Measurements from ENCODE around the gene MED9.

MED9 gene

DNA sequence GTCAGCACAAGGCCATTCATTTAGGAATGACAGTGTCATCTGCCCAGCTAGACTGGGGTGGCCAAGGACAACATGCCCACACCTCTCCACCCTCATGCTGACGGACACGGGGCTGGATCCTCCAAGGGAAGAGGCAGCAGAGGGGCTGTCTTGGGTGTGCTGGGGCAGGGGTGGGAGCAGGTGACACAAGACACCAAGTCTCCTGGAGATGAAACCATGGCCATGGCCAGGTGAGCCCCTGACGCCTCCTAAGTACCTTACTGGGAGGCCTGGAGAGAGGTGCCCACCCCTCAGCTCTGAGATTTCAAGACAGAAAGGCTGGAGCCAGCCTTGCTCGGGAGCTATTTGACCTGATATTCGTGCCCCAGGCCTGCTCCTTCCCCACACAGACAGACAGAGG is 28.4 kb downstream of the MED9 start:
- no peak for DNase-seq (ENCODE audit: low read depth)

GRCh38 chr17:17505610-17506171 is 28.9 kb downstream of the MED9 start:
- no peak for DNase-seq (ENCODE audit: low read depth)

- no peak for DNase-seq (ENCODE audit: low read depth)
These were observed 29.5 kb downstream of the MED9 start for GRCh38 chr17:17506181-17506741.

GRCh38 chr17:17506893-17507464 is 30.2 kb downstream of the MED9 start:
- DNase-seq (ENCODE audit: low read depth) = no peak

- DNase-seq (ENCODE audit: low read depth) = no peak
These were observed 30.7 kb downstream of the MED9 start for GRCh38 chr17:17507465-17508011.

DNA sequence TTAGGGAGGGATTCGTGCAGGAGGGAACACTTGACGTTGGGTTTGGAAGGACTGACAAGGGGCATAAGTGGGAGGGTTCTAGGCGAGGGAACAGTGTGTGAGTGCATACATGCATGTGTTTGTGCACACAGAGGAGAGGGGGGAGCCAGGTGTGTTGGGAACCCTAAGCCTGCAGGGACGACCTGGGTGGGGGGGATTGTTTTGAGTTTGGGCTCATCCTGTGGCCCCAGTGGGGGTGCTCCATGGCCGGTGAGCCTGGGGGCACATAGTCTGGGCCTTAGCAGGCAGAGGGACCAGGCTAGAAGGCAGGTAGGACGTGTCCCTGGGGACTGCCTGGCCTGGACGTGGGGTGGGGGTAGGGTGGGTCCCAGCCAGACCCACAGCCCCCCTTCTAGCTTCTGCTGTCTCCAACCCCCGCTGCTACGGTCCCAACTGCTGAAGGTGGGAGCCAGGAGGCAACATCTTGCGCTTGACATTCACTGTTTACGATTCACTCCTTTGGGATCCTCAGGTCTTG is 31.3 kb downstream of the MED9 start:
- no peak for DNase-seq (ENCODE audit: low read depth)

DNA sequence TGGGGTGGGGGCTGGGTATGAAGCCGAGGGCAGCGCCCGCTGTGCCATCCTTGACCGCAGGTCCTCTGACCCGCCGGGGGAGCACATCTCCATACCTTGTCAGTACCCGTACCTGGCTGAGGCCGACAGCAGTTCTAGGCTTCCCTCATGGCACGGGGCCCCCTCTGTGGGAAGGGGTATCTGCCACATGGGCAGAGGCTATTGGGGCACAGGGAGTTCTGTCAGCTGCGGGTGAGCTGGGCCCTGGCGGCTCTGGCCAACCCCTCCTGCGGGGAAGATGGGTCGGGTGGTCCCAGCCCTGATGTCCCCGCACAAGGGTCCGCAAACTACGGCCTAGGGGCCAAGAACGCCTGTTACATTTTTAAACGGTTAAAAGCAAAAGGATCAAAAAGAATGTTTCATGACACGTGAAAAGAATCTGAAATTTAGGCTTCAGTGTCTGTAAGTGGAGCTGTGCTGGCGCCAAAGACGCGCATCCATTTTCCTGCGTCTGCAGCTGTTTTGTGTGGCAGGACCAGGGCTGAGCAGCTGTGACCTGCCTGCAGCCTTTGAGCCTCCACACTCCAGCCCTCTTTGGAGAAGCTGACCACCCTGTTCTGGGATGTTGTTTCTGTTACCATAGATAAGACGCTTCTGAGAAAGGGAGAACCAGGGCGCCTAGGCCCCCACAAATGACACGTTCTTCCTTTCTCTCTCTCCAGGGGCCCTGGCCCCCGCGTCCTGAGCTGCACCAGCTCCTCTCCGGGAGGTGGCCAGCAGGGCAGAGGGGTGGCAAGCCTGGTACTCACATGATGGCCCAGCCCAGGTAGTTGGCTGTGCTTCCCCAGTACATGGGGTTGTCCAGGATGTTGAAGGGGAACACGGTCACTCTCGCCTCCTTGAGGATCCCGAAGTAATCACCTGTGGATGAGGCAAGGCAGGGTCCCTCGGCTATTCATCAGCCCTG is 32.1 kb downstream of the MED9 start:
- no peak for DNase-seq (ENCODE audit: low read depth)

DNA sequence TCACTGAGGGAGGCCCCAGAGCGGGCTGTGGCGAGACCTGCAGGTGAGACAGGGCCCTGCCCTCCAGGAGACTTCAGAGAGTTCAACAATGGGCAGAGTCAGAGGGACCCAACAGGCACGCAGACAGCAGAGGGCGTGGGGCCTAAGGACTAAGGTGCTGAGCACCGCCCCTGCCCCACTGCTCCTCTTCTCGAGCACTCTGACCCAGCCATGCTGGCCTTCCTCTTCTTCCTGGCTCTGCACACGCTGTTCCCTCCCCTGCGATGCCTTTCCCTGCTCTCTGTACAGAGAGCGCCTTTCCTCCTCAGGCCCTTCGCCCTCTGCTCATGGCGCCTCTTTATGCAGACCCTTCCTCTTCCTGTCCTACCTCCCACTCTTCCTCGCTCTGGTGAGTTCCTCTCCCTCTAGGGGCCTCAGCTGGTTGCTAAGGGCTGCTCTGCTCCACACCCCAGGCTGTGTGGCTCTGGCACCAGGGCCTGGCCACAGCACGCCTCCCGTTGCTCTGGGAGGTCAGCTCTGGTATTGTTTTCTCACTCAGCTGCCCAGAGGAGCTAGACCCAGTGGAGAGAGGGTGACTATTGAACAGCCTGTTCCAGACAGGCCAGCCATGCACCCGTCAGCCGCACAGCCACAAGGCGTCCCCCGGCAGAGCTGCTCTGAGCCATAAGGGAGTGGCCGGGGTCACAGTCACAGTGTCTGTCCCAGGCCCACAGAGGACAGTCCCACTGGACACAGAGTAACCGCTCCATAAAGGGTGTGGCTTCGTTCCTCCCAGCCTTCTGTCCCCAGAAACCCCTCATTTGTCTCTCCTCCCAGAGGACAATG is 33.0 kb downstream of the MED9 start:
- DNase-seq (ENCODE audit: low read depth) = no peak

DNA sequence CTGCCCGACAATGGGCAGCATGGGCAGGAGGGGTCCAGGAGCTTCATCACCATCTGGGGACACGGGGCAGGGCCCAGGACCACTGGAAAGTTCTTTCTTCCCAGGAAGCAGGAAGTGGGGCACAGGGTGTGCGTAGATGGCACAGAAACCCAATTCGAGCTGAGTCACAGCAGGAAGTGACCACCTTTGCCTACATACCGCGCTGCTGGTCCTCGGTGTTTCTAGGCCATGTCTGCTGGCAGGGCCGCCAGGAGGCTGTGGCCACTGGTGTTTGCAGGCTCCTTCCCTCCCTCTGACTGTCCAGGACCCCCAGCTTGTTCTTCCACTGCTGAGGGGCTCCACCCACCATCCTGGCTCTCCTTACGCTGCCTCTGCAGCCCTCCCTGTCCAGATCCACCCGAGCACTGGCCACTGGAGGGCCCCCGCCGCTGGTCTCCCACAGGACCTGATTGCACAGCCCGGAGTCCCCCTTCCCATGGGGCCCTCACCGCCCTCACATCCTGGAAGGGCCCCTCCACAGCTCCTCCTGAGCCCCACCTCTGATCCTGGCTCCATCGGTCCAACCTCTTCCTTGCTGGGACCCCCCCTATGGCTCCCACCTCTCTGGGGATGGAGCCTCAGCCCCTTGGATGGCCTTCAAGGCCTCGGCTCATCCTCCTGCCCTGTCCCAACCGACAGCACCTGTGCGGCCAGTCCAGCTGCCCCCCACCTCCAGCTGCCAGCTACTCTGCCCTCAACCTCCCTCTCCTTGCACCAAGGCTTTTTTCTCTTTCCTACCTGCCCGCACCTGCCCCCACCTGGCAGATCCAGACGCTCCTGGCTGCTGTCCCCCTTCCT is 33.9 kb downstream of the MED9 start:
- DNase-seq (ENCODE audit: low read depth) = no peak

- DNase-seq (ENCODE audit: low read depth) = no peak
These were observed 34.5 kb downstream of the MED9 start for GRCh38 chr17:17511293-17511741.

- DNase-seq (ENCODE audit: low read depth) = peak; percentile 60
These were observed 35.4 kb downstream of the MED9 start for GRCh38 chr17:17511881-17512858.

DNA sequence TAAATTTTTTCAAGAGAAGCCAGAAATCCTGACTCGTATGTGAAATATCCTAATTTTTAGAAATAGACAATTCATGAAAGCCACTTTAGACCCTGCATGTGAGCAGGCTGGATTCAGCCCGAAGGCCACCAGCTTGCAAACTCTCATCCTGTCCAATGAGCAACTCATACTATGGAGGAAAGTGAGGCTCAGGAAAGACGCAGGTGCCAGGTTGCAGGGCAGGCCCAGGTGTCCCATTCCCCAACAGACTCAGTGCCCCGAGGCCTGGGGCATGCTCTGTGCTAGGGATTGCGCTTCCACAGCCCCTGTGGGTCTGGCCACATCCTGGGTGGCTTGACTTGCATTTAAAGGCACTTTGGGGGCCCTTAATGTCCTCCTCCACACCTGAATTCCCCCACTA is 36.1 kb downstream of the MED9 start:
- DNase-seq (ENCODE audit: low read depth) = no peak

DNA sequence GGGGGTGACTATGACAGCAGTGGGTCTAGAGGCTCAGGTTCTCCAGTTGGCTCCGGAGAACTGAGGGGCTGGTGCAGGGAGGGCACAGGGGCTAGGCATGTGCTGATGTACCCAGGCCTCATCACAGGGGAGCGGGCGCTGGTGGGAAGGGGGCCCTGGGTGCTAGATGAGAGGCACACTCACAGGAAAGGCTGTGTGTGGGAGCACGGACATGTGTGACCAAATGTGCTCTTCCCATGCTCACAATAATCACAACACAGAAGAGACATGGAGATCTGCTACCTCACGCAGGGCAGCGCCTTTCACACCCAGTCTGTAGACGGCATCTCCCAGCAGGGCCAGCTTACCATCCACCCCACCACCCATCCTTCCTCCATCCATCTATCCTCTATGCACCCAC is 36.8 kb downstream of the MED9 start:
- no peak for DNase-seq (ENCODE audit: low read depth)

DNA sequence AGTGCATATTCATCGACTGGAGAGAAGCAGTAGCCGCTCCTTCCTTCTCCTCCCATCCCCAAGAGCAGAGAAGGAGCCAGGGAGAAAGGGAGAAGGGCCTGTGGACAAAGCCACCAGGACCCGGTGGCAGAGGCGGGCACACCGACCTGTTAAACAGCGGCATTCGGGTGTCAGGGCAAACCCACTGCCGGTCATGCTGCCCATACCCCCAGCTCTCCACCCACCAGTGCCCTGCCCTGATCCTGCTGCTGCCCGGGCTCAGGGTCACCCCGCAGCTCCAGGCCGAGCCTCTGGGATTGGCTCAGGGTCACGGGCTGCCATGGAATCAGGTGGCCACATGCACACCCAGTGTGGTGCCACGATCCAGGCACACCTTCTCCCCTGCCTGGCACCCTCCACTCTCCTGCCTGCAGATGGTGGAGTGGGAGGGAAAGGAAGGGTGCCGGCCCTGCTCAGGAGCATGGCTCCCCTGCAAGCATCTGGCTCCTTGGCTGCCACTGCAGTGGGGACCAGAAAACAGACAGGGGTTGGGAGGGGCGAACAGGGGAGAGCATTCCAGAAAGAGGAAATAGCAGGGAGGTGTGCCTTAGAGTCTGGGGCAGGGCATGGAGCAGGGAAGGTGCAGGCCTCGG is 37.7 kb downstream of the MED9 start:
- DNase-seq (ENCODE audit: low read depth) = no peak

GRCh38 chr17:17514993-17515933 is 38.5 kb downstream of the MED9 start:
- peak; percentile 73 for DNase-seq (ENCODE audit: low read depth)

DNA sequence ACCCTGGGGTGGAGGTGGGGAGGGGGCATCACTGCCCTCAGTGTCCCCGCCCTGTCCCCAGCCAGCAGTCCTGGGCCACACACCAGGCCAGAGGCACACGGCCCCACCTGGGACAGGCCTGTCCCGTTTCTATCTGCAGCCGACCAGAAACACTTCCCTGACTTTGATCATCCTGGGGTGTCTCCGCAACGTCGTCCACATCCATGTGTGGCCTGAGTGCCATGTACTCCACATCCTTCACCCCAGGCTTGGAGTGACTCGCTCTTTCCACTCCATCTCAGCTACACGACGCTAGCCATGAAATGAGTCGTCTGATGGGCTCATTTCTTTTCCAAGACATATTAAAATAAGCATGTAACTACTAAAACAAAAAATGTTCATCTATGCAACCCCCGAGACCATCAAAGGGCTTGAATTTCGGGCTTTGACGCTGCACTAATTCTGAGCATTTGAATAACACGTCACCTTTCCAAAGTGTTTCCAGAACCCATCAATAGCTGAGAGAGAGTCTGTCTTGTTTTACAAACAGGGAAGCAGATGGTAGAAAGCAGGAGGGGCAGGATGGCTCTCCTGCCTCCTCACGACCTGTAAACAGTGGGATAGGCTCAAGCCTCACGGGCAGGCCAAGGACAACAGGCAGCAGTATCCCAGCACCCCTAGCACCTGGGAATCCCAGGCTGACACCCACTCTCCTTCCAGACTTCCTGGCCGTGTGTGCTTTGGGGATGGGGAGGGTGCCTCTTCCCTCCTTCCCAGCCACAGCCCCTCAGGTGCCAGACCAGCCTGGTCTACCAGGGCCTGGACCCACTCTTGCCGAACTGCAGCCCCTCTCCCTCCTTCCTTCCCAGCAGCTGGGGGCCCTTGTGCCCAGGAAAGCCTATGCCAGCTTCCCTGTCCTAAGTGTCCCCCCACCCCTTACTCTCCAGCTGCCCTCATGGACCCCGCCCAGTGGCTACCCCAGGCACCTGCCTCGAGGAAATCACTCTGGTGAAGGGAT is 39.4 kb downstream of the MED9 start:
- DNase-seq (ENCODE audit: low read depth) = no peak
